K562 (cell line): Measurements from ENCODE around the gene MRPL58. TPM values are rescaled to one million over a fixed set of nuclear protein-coding genes. Genes with fewer than 3 reads are reported as not detected.

ENCODE experiments used
- ATAC-seq: fragments of 200-7000 bp; cut with Tn5 transposase; 3 replicates; pipeline ENCODE4 v1.9.1; 2020; ENCODE audit warnings: moderate library complexity
- BruUV-seq: library from RNA; stranded (reverse); fragments of 400-500 nt; replicated peaks from 2 replicates; lab custom pipeline; 2021; lab: Mats Ljungman, UMichigan
- CTCF ChIA-PET: fragments of 300-600 bp; formaldehyde crosslinking; extraction: SDS; loops from one replicate; lab custom pipeline; 2021; ENCODE audit warnings: low intra/inter-chr PET ratio; lab: Yijun Ruan, JAX
- POLR2A ChIA-PET: fragments of 300-600, 350-650 bp; sonication (Branson Sonifier 250); formaldehyde crosslinking; extraction: SDS; loops from one replicate; lab custom pipeline; 2021; ENCODE audit warnings: antibody characterized with exemption, inconsistent platforms; lab: Yijun Ruan, JAX
- DNase-seq, 4 experiments: peaks; one replicate each; pipeline versions ENCODE4 v3.0.0 to v3.0.0-alpha.2; 2011 to 2018; ENCODE audit warnings: low spot score in 3 of 4, mixed read lengths in 3 of 4; ENCODE audit errors: extremely low read depth in 1 of 4
- FAIRE-seq: peaks from 2 replicates; lab custom pipeline; 2011; peaks lifted over from hg19 to GRCh38; lab: Jason Lieb, UNC
- H2AFZ ChIP-seq: 2 replicates; pipeline ENCODE4 v1.6.0; 2011; ENCODE audit warnings: low read depth, low read length, control low read depth, inconsistent platforms
- H3K27ac ChIP-seq: fragments of 200-600 bp; 3 replicates; pipeline ENCODE4 v1.8.0; 2011; ENCODE audit warnings: low read depth, mild to moderate bottlenecking, control low read depth, inconsistent platforms, low read length, moderate library complexity, mixed read lengths; ENCODE audit errors: extremely low read depth
- H3K27me3 ChIP-seq, 2 experiments: fragments of 300-600 bp in 1 of 2; 2 replicates in 1 of 2; 3 replicates in 1 of 2; pipeline versions ENCODE4 v1.6.0 to v1.8.0; 2011; ENCODE audit warnings: inconsistent platforms in 2 of 2, low read length in 2 of 2, mild to moderate bottlenecking in 1 of 2, mixed read lengths in 1 of 2, moderate library complexity in 1 of 2; ENCODE audit not compliant: control insufficient read depth in 2 of 2, insufficient read depth in 2 of 2
- H3K36me3 ChIP-seq: fragments of 300-600 bp; 3 replicates; pipeline ENCODE4 v1.8.0; 2011; ENCODE audit warnings: mild to moderate bottlenecking, low read length, inconsistent platforms; ENCODE audit not compliant: control insufficient read depth, insufficient read depth
- H3K4me1 ChIP-seq, 2 experiments: fragments of 200-600 bp in 1 of 2; replicated peaks in 1 of 2; 2 replicates in 1 of 2; 3 replicates in 1 of 2; pipeline versions ENCODE4 v1.5.1 to v1.8.0; 2011; ENCODE audit warnings: inconsistent platforms in 2 of 2, low read length in 2 of 2, mild to moderate bottlenecking in 1 of 2, mixed read lengths in 1 of 2, moderate library complexity in 1 of 2; ENCODE audit not compliant: control insufficient read depth in 2 of 2, insufficient read depth in 2 of 2
- H3K4me2 ChIP-seq: 2 replicates; pipeline ENCODE4 v1.6.1; 2011; ENCODE audit warnings: low read length, control low read depth, inconsistent platforms, mixed read lengths; ENCODE audit not compliant: insufficient read depth
- H3K4me3 ChIP-seq: fragments of 200-600 bp; sonication (generic), shearing (Covaris generic); 2 replicates; pipeline ENCODE4 v1.5.1; 2016; ENCODE audit warnings: control low read depth, inconsistent platforms
- H3K79me2 ChIP-seq: fragments of 200-600 bp; 3 replicates; pipeline ENCODE4 v1.8.0; 2011; ENCODE audit warnings: low read length, inconsistent platforms; ENCODE audit not compliant: control insufficient read depth, insufficient read depth
- H3K9ac ChIP-seq, 2 experiments: 2 replicates each; pipeline versions ENCODE4 v1.6.0 to v1.6.1; 2011; ENCODE audit warnings: low read depth in 2 of 2, low read length in 2 of 2, control low read depth in 1 of 2, inconsistent platforms in 1 of 2, mild to moderate bottlenecking in 1 of 2, mixed read lengths in 1 of 2; ENCODE audit not compliant: insufficient read depth in 1 of 2
- H3K9me1 ChIP-seq: one replicate; pipeline ENCODE4 v1.6.0; 2011; ENCODE audit warnings: inconsistent platforms, mild to moderate bottlenecking, low read length, moderate library complexity; ENCODE audit not compliant: control insufficient read depth, insufficient read depth
- H3K9me3 ChIP-seq: replicated peaks from 2 replicates; pipeline ENCODE4 v1.5.1; 2011; ENCODE audit warnings: low read depth, low read length, inconsistent platforms; ENCODE audit not compliant: control insufficient read depth, insufficient read depth
- H4K20me1 ChIP-seq: replicated peaks from 2 replicates; pipeline ENCODE4 v1.6.1; 2011; ENCODE audit warnings: low read length, inconsistent platforms, mixed read lengths; ENCODE audit not compliant: control insufficient read depth, insufficient read depth
- C11orf30 ChIP-seq: fragments of 450-650 bp; IDR thresholded peaks from 2 replicates; pipeline ENCODE4 v1.6.1; 2016; ENCODE audit warnings: low read depth, mild to moderate bottlenecking
- GTF2F1 ChIP-seq: IDR thresholded peaks from 2 replicates; pipeline ENCODE4 v1.6.1; 2011; ENCODE audit warnings: low read depth, low read length, improper control_type of control experiment
- JUNB ChIP-seq: fragments of 450-650 bp; formaldehyde crosslinking; conservative IDR thresholded peaks from 2 replicates; pipeline ENCODE4 v1.4.0; 2020; ENCODE audit warnings: mild to moderate bottlenecking
- KAT7 ChIP-seq: sonication (generic); formaldehyde crosslinking; IDR thresholded peaks from 2 replicates; pipeline ENCODE4 v1.8.0; 2022; ENCODE audit warnings: missing genetic modification reagents, mild to moderate bottlenecking, borderline replicate concordance
- MEF2D ChIP-seq: conservative IDR thresholded peaks from 2 replicates; pipeline ENCODE4 v1.6.1; 2016; ENCODE audit warnings: low read depth, missing genetic modification characterization, missing compliant biosample characterization
- SMC3 ChIP-seq: conservative IDR thresholded peaks from 2 replicates; pipeline ENCODE4 v1.6.1; 2011; ENCODE audit warnings: low read depth, low read length, improper control_type of control experiment; ENCODE audit not compliant: insufficient read depth
- SP2 ChIP-seq: IDR thresholded peaks from 2 replicates; pipeline ENCODE4 v1.6.1; 2011; ENCODE audit warnings: mild to moderate bottlenecking, low read depth, low read length, moderate library complexity; ENCODE audit not compliant: poor library complexity, severe bottlenecking; ENCODE audit errors: extremely low read depth
- ZNF217 ChIP-seq: sonication (generic); formaldehyde crosslinking; IDR thresholded peaks from 2 replicates; pipeline ENCODE4 v1.8.0; 2022; ENCODE audit warnings: mild to moderate bottlenecking, missing genetic modification reagents
- WGBS: fragments of 100-300 bp; shearing (Covaris generic); methylation state at CpG from one replicate; pipeline ENCODE4 v1.1.6; 2016; ENCODE audit warnings: low coverage, mixed read lengths; ENCODE audit not compliant: insufficient coverage; ENCODE audit errors: missing lambda C conversion rate; 5-methylcytosine and 5-hydroxymethylcytosine counted together
- in situ Hi-C: fragments of 300-500 bp; cut with MboI; formaldehyde crosslinking; loops from 4 replicates; pipeline ENCODE4 v1.15.0; 2018; ENCODE audit warnings: inconsistent platforms, mixed read lengths
- intact Hi-C: fragments of 100-400 bp; cut with micrococcal nuclease; formaldehyde crosslinking; loops from 2 replicates; pipeline ENCODE4 v1.14.2; 2022
- polyA plus RNA-seq, 8 experiments: library from polyadenylated mRNA; depleted of rRNA in 4 of 8; stranded (reverse) in 5 of 8; unstranded in 3 of 8; fragments of >200 nt; fragmentation: Nextera tagmentation in 2 of 8; fragmentation: Illumina TruSeq in 1 of 8; extraction: Ambion mirVana in 2 of 8; extraction: Trizol in 1 of 8; gene quantifications; 2 replicates each; pipeline versions ENCODE4 v1.2.1 to v1.2.3, GENCODE V29; 2011 to 2014; ENCODE audit warnings: inconsistent platforms in 1 of 8, missing spikeins in 1 of 8
- total RNA-seq, 7 experiments: library from RNA; depleted of rRNA in 6 of 7; stranded (reverse); fragments of >200 nt in 6 of 7; fragmentation: Illumina TruSeq in 2 of 7; extraction: Trizol in 2 of 7; gene quantifications; 2 replicates each; pipeline versions ENCODE4 v1.2.1 to v1.2.3, GENCODE V29; 2011 to 2021; ENCODE audit warnings: low replicate concordance in 1 of 7
- TF ChIP-seq, protein P1 (sequence below), 2 experiments: IDR thresholded peaks; 2 replicates each; pipeline ENCODE4 v1.6.1; 2012; ENCODE audit warnings: improper control_type of control experiment in 2 of 2, low read depth in 2 of 2, low read length in 2 of 2, borderline replicate concordance in 1 of 2

Gene MRPL58
- total and polyA plus RNA-seq, 9 of the 15 experiments (the other 6 are each of a cell fraction or from before 2014, with no cell fraction given): 30.8 to 107 (median 72.4) TPM

DNA sequence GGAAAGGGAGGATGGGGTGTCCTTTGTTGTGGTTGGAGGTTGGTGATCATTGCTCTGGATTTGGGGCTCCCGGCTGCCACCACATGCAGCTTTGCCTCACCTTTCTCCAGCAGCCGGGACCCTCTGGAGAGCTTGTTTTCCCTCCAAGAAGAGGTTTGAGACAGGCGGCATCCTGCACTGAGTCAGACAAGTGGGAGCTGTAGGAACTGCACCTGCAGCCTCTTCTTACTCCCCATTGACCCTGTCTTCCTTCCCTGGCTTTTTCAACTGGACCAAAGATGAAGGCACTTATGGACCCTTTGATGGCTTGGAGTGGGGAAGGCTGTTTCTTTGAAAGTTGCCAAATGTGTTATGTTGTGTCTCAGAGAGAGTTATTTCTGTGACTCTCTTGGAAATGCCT, 51.2 kb downstream of the MRPL58 start:
- peak in 1 of 4 experiments; percentile 9 for DNase-seq
- no peak for FAIRE-seq
- TF ChIP-seq GTF2F1: no peak
- TF ChIP-seq KAT7 (CRISPR knock-in tag): no peak
- TF ChIP-seq MEF2D: no peak
- TF ChIP-seq ZNF217: no peak
- intact Hi-C loops: no loop called here
- ChIA-PET POLR2A (interaction anchor here (1.0 to 2.4 kb wide), 5 partner anchors 8 to 28 kb away, joined by 3 to 11 read pairs (median 5); no protein-coding TSS in a partner anchor), CTCF (no interaction called here)
- 0 out of 2 replicates have a peak, but pooled peaks cover 3% of the 10 kb centered on the region for H4K20me1 ChIP-seq
- H3K9ac ChIP-seq: no peak overlapping the region
- no peaks in the 10 kb centered on the region for H3K27me3 ChIP-seq
- H3K36me3 ChIP-seq: peaks cover 60% of the 10 kb centered on the region
- in situ Hi-C loops: loop anchor here (5.0 kb wide), 1 partner anchor 49 kb away; no protein-coding TSS in a partner anchor
- H3K27ac ChIP-seq: no peak overlapping the region
- 93% methylated on average over 3 of the region's 3 CpGs for WGBS
- H3K9me3 ChIP-seq: no peaks in the 10 kb centered on the region
- H3K79me2 ChIP-seq: no peaks in the 10 kb centered on the region
- H2AFZ ChIP-seq: no peak overlapping the region
- H3K4me3 ChIP-seq: no peak overlapping the region
- ATAC-seq: no peak
- no TSS peak for BruUV-seq
- no peak overlapping the region for H3K4me2 ChIP-seq
- H3K9me1 ChIP-seq: no peaks in the 10 kb centered on the region
- H3K4me1 ChIP-seq: peaks cover 0 to 3% of the 10 kb centered on the region in 2 experiments; a peak in 2 of 5 replicates

GRCh38 chr17:75064040-75064439, 51.6 kb downstream of the MRPL58 start:
- ATAC-seq: no peak
- CTCF ChIA-PET: interaction anchor here (0.5 kb wide), 1 partner anchor 134 kb away, joined by 3 read pairs; no protein-coding TSS in a partner anchor
- H3K4me2 ChIP-seq: no peak overlapping the region
- H3K27me3 ChIP-seq: no peaks in the 10 kb centered on the region
- no peaks in the 10 kb centered on the region for H3K9me1 ChIP-seq
- BruUV-seq: TSS peak; percentile 35
- peaks cover 0 to 3% of the 10 kb centered on the region in 2 experiments; a peak in 3 of 5 replicates for H3K4me1 ChIP-seq
- DNase-seq: peak in 1 of 4 experiments; percentile 8
- TF ChIP-seq SP2 (no peak), JUNB (no peak), C11orf30 (no peak), SMC3 (no peak)
- TF ChIP-seq, protein P1, sequence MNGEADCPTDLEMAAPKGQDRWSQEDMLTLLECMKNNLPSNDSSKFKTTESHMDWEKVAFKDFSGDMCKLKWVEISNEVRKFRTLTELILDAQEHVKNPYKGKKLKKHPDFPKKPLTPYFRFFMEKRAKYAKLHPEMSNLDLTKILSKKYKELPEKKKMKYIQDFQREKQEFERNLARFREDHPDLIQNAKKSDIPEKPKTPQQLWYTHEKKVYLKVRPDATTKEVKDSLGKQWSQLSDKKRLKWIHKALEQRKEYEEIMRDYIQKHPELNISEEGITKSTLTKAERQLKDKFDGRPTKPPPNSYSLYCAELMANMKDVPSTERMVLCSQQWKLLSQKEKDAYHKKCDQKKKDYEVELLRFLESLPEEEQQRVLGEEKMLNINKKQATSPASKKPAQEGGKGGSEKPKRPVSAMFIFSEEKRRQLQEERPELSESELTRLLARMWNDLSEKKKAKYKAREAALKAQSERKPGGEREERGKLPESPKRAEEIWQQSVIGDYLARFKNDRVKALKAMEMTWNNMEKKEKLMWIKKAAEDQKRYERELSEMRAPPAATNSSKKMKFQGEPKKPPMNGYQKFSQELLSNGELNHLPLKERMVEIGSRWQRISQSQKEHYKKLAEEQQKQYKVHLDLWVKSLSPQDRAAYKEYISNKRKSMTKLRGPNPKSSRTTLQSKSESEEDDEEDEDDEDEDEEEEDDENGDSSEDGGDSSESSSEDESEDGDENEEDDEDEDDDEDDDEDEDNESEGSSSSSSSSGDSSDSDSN (IDR thresholded peaks at IDR 0.05; ENCODE audit: borderline replicate concordance in 1 of 2, low read depth in 2 of 2, low read length in 2 of 2): no peak
- POLR2A ChIA-PET: interaction anchor here (1.2 to 2.0 kb wide), 3 partner anchors 10 to 16 kb away, joined by 3 to 11 read pairs (median 5); no protein-coding TSS in a partner anchor
- H2AFZ ChIP-seq: no peak overlapping the region
- intact Hi-C loops: no loop called here
- no peak for FAIRE-seq
- 0 out of 2 replicates have a peak, but pooled peaks cover 3% of the 10 kb centered on the region for H4K20me1 ChIP-seq
- no peak overlapping the region for H3K27ac ChIP-seq
- peaks cover 60% of the 10 kb centered on the region for H3K36me3 ChIP-seq
- no peak overlapping the region for H3K4me3 ChIP-seq
- no peaks in the 10 kb centered on the region for H3K9me3 ChIP-seq
- H3K9ac ChIP-seq: no peak overlapping the region
- in situ Hi-C loops: loop anchor here (5.0 kb wide), 1 partner anchor 48 kb away; no protein-coding TSS in a partner anchor
- 82% methylated on average over 11 of the region's 11 CpGs for WGBS
- no peaks in the 10 kb centered on the region for H3K79me2 ChIP-seq
